Measurements from ENCODE around the gene SND1. TPM values are rescaled to one million over a fixed set of nuclear protein-coding genes. Genes with fewer than 3 reads are reported as not detected.

The SND1 gene
- total RNA-seq, 1 experiment from 2014 or later = 218 TPM

GRCh38 chr7:128003787-128004186, 351.8 kb downstream of the SND1 start:
- H2BK15ac ChIP-seq (ENCODE audit: low read depth, low read length) = no peak overlapping the region
- H3K4me2 ChIP-seq (ENCODE audit: insufficient read depth, insufficient read length, low read length) = no peak overlapping the region
- TF ChIP-seq CTCF (conservative IDR thresholded peaks at IDR 0.05) = no peak
- no peaks in the 10 kb centered on the region for H3K79me2 ChIP-seq (ENCODE audit: insufficient read depth, low read length)
- no peak overlapping the region for H2AFZ ChIP-seq (ENCODE audit: low read length)
- H3K27ac ChIP-seq (ENCODE audit: insufficient read length, low read depth, low read length) = no peak overlapping the region
- no CpG with 5 or more reads among the region's 2 CpGs for WGBS (ENCODE audit: extremely low coverage, insufficient read length, low lambda C conversion rate)
- Mint-ChIP-seq H3K4me3 (no peak overlapping the region), H3K27me3 (ENCODE audit: low read depth) (no peaks in the 10 kb centered on the region), H3K4me1 (peaks cover 0 to 7% of the 10 kb centered on the region in 2 experiments; a peak in 1 of 4 replicates), H3K27ac (no peak overlapping the region), H3K9me3 (no peaks in the 10 kb centered on the region), H3K36me3 (ENCODE audit: insufficient read depth in 1 of 3, low read depth in 3 of 3) (peaks cover 0 to 5% (median 5%) of the 10 kb centered on the region in 3 experiments; a peak in 4 of 7 replicates)
- no peak for DNase-seq
- H2BK120ac ChIP-seq (ENCODE audit: low read depth, low read length, poor library complexity, severe bottlenecking) = no peak overlapping the region
- no peak overlapping the region for H4K5ac ChIP-seq (ENCODE audit: insufficient read length, low read depth, low read length)
- H3K23ac ChIP-seq (ENCODE audit: insufficient read length, low read depth, low read length) = no peak overlapping the region
- no peak overlapping the region for H3K18ac ChIP-seq (ENCODE audit: insufficient read length, low read depth, low read length)
- H3K4ac ChIP-seq (ENCODE audit: low read depth, low read length) = no peak overlapping the region
- no peak overlapping the region for H2AK5ac ChIP-seq (ENCODE audit: insufficient read length, low read length)
- no peak overlapping the region for H3T11ph ChIP-seq (ENCODE audit: low read length)
- no peak overlapping the region for H2BK20ac ChIP-seq (ENCODE audit: low read depth, low read length, poor library complexity, severe bottlenecking)
- no peak overlapping the region for H2BK12ac ChIP-seq (ENCODE audit: insufficient read length, low read depth, low read length)
- H4K91ac ChIP-seq (ENCODE audit: insufficient read length, low read depth, low read length) = no peak overlapping the region
- no peak overlapping the region for H3K9ac ChIP-seq (ENCODE audit: extremely low read depth, insufficient read length, low read length)
- no peak overlapping the region for H3K14ac ChIP-seq (ENCODE audit: insufficient read depth, low read length)
- no peak overlapping the region for H4K8ac ChIP-seq (replicated peaks; ENCODE audit: insufficient read length, low read depth, low read length)
- no peaks in the 10 kb centered on the region for H3K23me2 ChIP-seq (ENCODE audit: insufficient read length, low read depth, low read length, poor library complexity, severe bottlenecking)
- H3K4me1 ChIP-seq (ENCODE audit: insufficient read depth, low read length) = no peaks in the 10 kb centered on the region
- no peaks in the 10 kb centered on the region for H3K27me3 ChIP-seq (ENCODE audit: insufficient read depth, low read length)
- no peaks in the 10 kb centered on the region for H4K20me1 ChIP-seq (ENCODE audit: control insufficient read depth, insufficient read depth, insufficient read length)
- no peak overlapping the region for H2BK5ac ChIP-seq (ENCODE audit: insufficient read length, low read length)
- no peaks in the 10 kb centered on the region for H3K9me3 ChIP-seq (ENCODE audit: control insufficient read depth, low read depth, low read length)
- H3K79me1 ChIP-seq (ENCODE audit: insufficient read depth, low read depth, low read length, poor library complexity, severe bottlenecking) = no peaks in the 10 kb centered on the region
- no peak overlapping the region for H3K56ac ChIP-seq (ENCODE audit: insufficient read length, low read depth, low read length)

Measured in H9 (cell line).